ENCODE results near the gene GOT1.

GRCh38 chr10:99443500-99443899, 13.1 kb upstream of the GOT1 start:
- TF ChIP-seq CTCF (IDR thresholded peaks at IDR 0.05; ENCODE audit: low read depth, low read length) (no peak), POLR2A (IDR thresholded peaks at IDR 0.05; ENCODE audit: extremely low read depth, insufficient read length) (no peak)
